ENCODE data around the gene KCNIP1.

DNA sequence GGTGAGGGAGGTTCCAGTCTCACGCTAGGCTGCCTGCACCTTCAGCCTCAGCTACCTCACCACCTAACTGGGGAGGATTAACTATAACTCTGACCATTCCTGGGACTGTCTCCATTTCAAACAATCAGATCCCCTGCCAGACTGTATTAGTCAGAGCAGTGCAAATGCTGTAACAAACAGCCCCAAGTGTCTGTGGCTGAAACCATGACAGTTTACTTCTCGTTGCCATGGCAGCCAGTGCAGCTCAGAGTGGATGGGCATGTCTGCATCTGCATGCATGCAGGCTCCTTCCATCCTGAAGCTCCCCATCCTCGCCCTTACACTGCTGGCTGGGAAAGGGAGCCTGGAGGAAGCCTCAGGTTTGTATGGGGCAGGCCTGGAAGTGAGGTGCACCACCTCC lies 86.7 kb downstream of the KCNIP1 start:
- TF ChIP-seq RAD21 (IDR thresholded peaks at IDR 0.05; ENCODE audit: low read depth) (no peak), POLR2A (IDR thresholded peaks at IDR 0.05; ENCODE audit: borderline replicate concordance, extremely low read depth, insufficient read depth, insufficient read length) (no peak), POLR2AphosphoS5 (IDR thresholded peaks at IDR 0.05; ENCODE audit: low read depth, low read length) (no peak), EZH2 (IDR thresholded peaks at IDR 0.05) (no peak), FOSL1 (IDR thresholded peaks at IDR 0.05; ENCODE audit: low read depth) (no peak), ZNF274 (IDR thresholded peaks at IDR 0.05; ENCODE audit: low read depth, low read length) (no peak)
- TF ChIP-seq, protein P1, sequence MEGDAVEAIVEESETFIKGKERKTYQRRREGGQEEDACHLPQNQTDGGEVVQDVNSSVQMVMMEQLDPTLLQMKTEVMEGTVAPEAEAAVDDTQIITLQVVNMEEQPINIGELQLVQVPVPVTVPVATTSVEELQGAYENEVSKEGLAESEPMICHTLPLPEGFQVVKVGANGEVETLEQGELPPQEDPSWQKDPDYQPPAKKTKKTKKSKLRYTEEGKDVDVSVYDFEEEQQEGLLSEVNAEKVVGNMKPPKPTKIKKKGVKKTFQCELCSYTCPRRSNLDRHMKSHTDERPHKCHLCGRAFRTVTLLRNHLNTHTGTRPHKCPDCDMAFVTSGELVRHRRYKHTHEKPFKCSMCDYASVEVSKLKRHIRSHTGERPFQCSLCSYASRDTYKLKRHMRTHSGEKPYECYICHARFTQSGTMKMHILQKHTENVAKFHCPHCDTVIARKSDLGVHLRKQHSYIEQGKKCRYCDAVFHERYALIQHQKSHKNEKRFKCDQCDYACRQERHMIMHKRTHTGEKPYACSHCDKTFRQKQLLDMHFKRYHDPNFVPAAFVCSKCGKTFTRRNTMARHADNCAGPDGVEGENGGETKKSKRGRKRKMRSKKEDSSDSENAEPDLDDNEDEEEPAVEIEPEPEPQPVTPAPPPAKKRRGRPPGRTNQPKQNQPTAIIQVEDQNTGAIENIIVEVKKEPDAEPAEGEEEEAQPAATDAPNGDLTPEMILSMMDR (IDR thresholded peaks at IDR 0.05 in 2 of 3, conservative IDR thresholded peaks at IDR 0.05 in 1 of 3; ENCODE audit: borderline replicate concordance in 1 of 3, insufficient read depth in 1 of 3, low read depth in 2 of 3, low read length in 2 of 3): no peak
